Liver (tissue), 9 donors: ENCODE results near the gene GSAP. TPM values are rescaled to one million over a fixed set of nuclear protein-coding genes. Genes with fewer than 3 reads are reported as not detected.

Experiments used
- DNase-seq: peaks from one replicate; pipeline ENCODE4 v3.0.0-alpha.2; 2017; ENCODE audit warnings: low spot score
- H3K27ac ChIP-seq, 2 donors: one replicate each; pipeline ENCODE4 v1.7.0; 2013; ENCODE audit warnings: inconsistent platforms in 2 of 2, low read length in 2 of 2, control low read depth in 1 of 2, low read depth in 1 of 2, mild to moderate bottlenecking in 1 of 2
- H3K27me3 ChIP-seq, 4 donors: one replicate each; pipeline versions ENCODE4 v1.6.1 to v1.7.0; 2013; ENCODE audit warnings: low read length in 3 of 4, inconsistent platforms in 1 of 4, mild to moderate bottlenecking in 1 of 4, moderate library complexity in 1 of 4; ENCODE audit not compliant: control insufficient read depth in 4 of 4, insufficient read depth in 4 of 4
- H3K36me3 ChIP-seq, 4 donors: one replicate each; pipeline versions ENCODE4 v1.6.1 to v1.7.0; 2013; ENCODE audit warnings: low read length in 3 of 4, mild to moderate bottlenecking in 3 of 4, low read depth in 1 of 4, moderate library complexity in 1 of 4; ENCODE audit not compliant: control insufficient read depth in 4 of 4, insufficient read depth in 3 of 4
- H3K4me1 ChIP-seq, 4 donors: one replicate each; pipeline versions ENCODE4 v1.6.1 to v1.7.0; 2013; ENCODE audit warnings: low read length in 3 of 4, mild to moderate bottlenecking in 3 of 4, moderate library complexity in 1 of 4; ENCODE audit not compliant: control insufficient read depth in 4 of 4, insufficient read depth in 4 of 4
- H3K4me3 ChIP-seq, 3 donors: one replicate each; pipeline versions ENCODE4 v1.6.1 to v1.7.0; 2013; ENCODE audit warnings: low read length in 3 of 3, control low read depth in 1 of 3, low read depth in 1 of 3, mild to moderate bottlenecking in 1 of 3
- H3K9ac ChIP-seq, 2 donors: one replicate each; pipeline ENCODE4 v1.7.0; 2013; ENCODE audit warnings: low read length in 2 of 2, mild to moderate bottlenecking in 2 of 2, moderate library complexity in 2 of 2, control low read depth in 1 of 2, low read depth in 1 of 2
- H3K9me3 ChIP-seq, 4 donors: one replicate each; pipeline versions ENCODE4 v1.6.1 to v1.7.0; 2013; ENCODE audit warnings: low read length in 3 of 4; ENCODE audit not compliant: control insufficient read depth in 4 of 4
- ATF3 ChIP-seq: IDR thresholded peaks from 2 replicates; pipeline ENCODE4 v1.6.1; 2016; ENCODE audit warnings: antibody characterized with exemption
- EGR1 ChIP-seq, 2 donors: IDR thresholded peaks; 2 replicates each; pipeline ENCODE4 v1.6.1; 2016 to 2018; ENCODE audit warnings: antibody characterized with exemption in 2 of 2, low read depth in 2 of 2
- FOXA1 ChIP-seq: IDR thresholded peaks from 2 replicates; pipeline ENCODE4 v1.6.1; 2016; ENCODE audit warnings: antibody characterized with exemption
- GABPA ChIP-seq, 2 donors: IDR thresholded peaks in 1 of 2; conservative IDR thresholded peaks in 1 of 2; 2 replicates each; pipeline ENCODE4 v1.6.1; 2016; ENCODE audit warnings: antibody characterized with exemption in 2 of 2, mild to moderate bottlenecking in 1 of 2, moderate library complexity in 1 of 2
- HNF4G ChIP-seq: IDR thresholded peaks from 2 replicates; pipeline ENCODE4 v1.6.1; 2016; ENCODE audit warnings: antibody characterized with exemption
- JUND ChIP-seq, 2 donors: IDR thresholded peaks; 2 replicates each; pipeline ENCODE4 v1.6.1; 2016; ENCODE audit warnings: antibody characterized with exemption in 2 of 2
- NR2F2 ChIP-seq: IDR thresholded peaks from 2 replicates; pipeline ENCODE4 v1.6.1; 2016; ENCODE audit warnings: antibody characterized with exemption
- RAD21 ChIP-seq, 2 donors: IDR thresholded peaks; 2 replicates each; pipeline ENCODE4 v1.6.1; 2016; ENCODE audit warnings: antibody characterized with exemption in 2 of 2, mild to moderate bottlenecking in 2 of 2
- REST ChIP-seq: IDR thresholded peaks from 2 replicates; pipeline ENCODE4 v1.6.1; 2016; ENCODE audit warnings: antibody characterized with exemption, mild to moderate bottlenecking
- RXRA ChIP-seq, 2 donors: IDR thresholded peaks; 2 replicates each; pipeline ENCODE4 v1.6.1; 2017 to 2018; ENCODE audit warnings: antibody characterized with exemption in 2 of 2, mild to moderate bottlenecking in 1 of 2
- SP1 ChIP-seq: IDR thresholded peaks from 2 replicates; pipeline ENCODE4 v1.6.1; 2018; ENCODE audit warnings: antibody characterized with exemption, mild to moderate bottlenecking
- TAF1 ChIP-seq: conservative IDR thresholded peaks from 2 replicates; pipeline ENCODE4 v1.6.1; 2016; ENCODE audit warnings: antibody characterized with exemption, mild to moderate bottlenecking
- YY1 ChIP-seq: IDR thresholded peaks from 2 replicates; pipeline ENCODE4 v1.6.1; 2016; ENCODE audit warnings: antibody characterized with exemption, mild to moderate bottlenecking
- ZBTB33 ChIP-seq: IDR thresholded peaks from 2 replicates; pipeline ENCODE4 v1.6.1; 2016; ENCODE audit warnings: antibody characterized with exemption
- WGBS: extraction: QIAGEN DNeasy Blood & Tissue Kit; methylation state at CpG from one replicate; pipeline ENCODE4 v1.1.7; 2013; 5-methylcytosine and 5-hydroxymethylcytosine counted together
- polyA plus RNA-seq, 2 donors: library from polyadenylated mRNA; stranded (reverse) in 1 of 2; unstranded in 1 of 2; fragments of 200-250 nt in 1 of 2; fragments of >200 nt in 1 of 2; fragmentation: Nextera tagmentation in 1 of 2; extraction: Ambion mirVana in 1 of 2; gene quantifications; one replicate each; pipeline versions ENCODE4 v1.2.1 to v1.2.3, GENCODE V29; 2013 to 2015
- total RNA-seq, 2 donors: library from RNA; depleted of rRNA; stranded (reverse); fragments of >200 nt; gene quantifications; one replicate each; pipeline ENCODE4 v1.2.3, GENCODE V29; 2014
- TF ChIP-seq, protein P1 (sequence below): fragments of 150-350 bp; IDR thresholded peaks from 2 replicates; pipeline ENCODE4 v1.5.1; 2017; ENCODE audit warnings: improper control_type of control experiment, low read depth, low read length; ENCODE audit not compliant: missing input control
- donor health status: healthy.
- donor health status: healthy.
- donor health status: healthy.
- donor health status: healthy.
- donor health status: healthy.

GSAP gene
- total and polyA plus RNA-seq, 4 donors = 4.1 to 30.9 (median 17.7) TPM

GRCh38 chr7:77438131-77438530, 22.0 kb upstream of the GSAP start:
- WGBS = 97% methylated on average over 1 of the region's 1 CpG
- TF ChIP-seq YY1 (no peak), SP1 (no peak), GABPA (IDR thresholded peaks at IDR 0.05 in 1 of 2, conservative IDR thresholded peaks at IDR 0.05 in 1 of 2) (no peak), ATF3 (no peak), HNF4G (no peak), REST (no peak), NR2F2 (no peak), EGR1 (IDR thresholded peaks at IDR 0.05; ENCODE audit: low read depth in 2 of 2) (no peak), RXRA (IDR thresholded peaks at IDR 0.05) (no peak), JUND (IDR thresholded peaks at IDR 0.05) (no peak), ZBTB33 (no peak), RAD21 (IDR thresholded peaks at IDR 0.05) (no peak), TAF1 (no peak)
- TF ChIP-seq, protein P1, sequence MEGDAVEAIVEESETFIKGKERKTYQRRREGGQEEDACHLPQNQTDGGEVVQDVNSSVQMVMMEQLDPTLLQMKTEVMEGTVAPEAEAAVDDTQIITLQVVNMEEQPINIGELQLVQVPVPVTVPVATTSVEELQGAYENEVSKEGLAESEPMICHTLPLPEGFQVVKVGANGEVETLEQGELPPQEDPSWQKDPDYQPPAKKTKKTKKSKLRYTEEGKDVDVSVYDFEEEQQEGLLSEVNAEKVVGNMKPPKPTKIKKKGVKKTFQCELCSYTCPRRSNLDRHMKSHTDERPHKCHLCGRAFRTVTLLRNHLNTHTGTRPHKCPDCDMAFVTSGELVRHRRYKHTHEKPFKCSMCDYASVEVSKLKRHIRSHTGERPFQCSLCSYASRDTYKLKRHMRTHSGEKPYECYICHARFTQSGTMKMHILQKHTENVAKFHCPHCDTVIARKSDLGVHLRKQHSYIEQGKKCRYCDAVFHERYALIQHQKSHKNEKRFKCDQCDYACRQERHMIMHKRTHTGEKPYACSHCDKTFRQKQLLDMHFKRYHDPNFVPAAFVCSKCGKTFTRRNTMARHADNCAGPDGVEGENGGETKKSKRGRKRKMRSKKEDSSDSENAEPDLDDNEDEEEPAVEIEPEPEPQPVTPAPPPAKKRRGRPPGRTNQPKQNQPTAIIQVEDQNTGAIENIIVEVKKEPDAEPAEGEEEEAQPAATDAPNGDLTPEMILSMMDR = no peak
- DNase-seq = no peak
- no peak overlapping the region for H3K9ac ChIP-seq
- H3K4me3 ChIP-seq = no peak overlapping the region
- no peaks in the 10 kb centered on the region for H3K36me3 ChIP-seq
- H3K27ac ChIP-seq = no peak overlapping the region
- H3K4me1 ChIP-seq = peaks cover 0 to 3% (median under 1%) of the 10 kb centered on the region in 4 donors
- H3K9me3 ChIP-seq = no peaks in the 10 kb centered on the region
- H3K27me3 ChIP-seq = no peaks in the 10 kb centered on the region

- Histone ChIP-seq H3K4me3 (no peak overlapping the region), H3K27me3 (no peaks in the 10 kb centered on the region), H3K4me1 (peaks cover 0 to 2% (median under 1%) of the 10 kb centered on the region in 4 donors), H3K36me3 (no peaks in the 10 kb centered on the region), H3K9me3 (no peaks in the 10 kb centered on the region), H3K9ac (no peak overlapping the region), H3K27ac (no peak overlapping the region)
- 74% methylated on average over 3 of the region's 3 CpGs for WGBS
- no peak for DNase-seq
- TF ChIP-seq FOXA1 (no peak), REST (no peak), RXRA (IDR thresholded peaks at IDR 0.05) (no peak), NR2F2 (no peak), ZBTB33 (no peak), EGR1 (IDR thresholded peaks at IDR 0.05; ENCODE audit: low read depth in 2 of 2) (no peak), YY1 (no peak), GABPA (IDR thresholded peaks at IDR 0.05 in 1 of 2, conservative IDR thresholded peaks at IDR 0.05 in 1 of 2) (no peak)
These were observed 18.6 kb upstream of the GSAP start for GRCh38 chr7:77434570-77435275.
